Uterus (tissue), 2 donors: ENCODE measurements around the gene TRIM28.

Source experiments
- CTCF ChIP-seq, 4 experiments: fragments of 200-600 bp in 2 of 4; fragments of 450-650 bp in 2 of 4; sonication (generic) in 2 of 4; IDR thresholded peaks; one replicate each; pipeline ENCODE4 v1.5.1; 2016 to 2019; ENCODE audit warnings: antibody characterized with exemption in 4 of 4, mild to moderate bottlenecking in 2 of 4, moderate library complexity in 1 of 4
- POLR2A ChIP-seq, 2 donors: fragments of 450-650 bp; IDR thresholded peaks; one replicate each; pipeline ENCODE4 v1.6.1; 2016; ENCODE audit warnings: antibody characterized with exemption in 2 of 2, mild to moderate bottlenecking in 1 of 2, moderate library complexity in 1 of 2

- TF ChIP-seq CTCF (IDR thresholded peaks at IDR 0.05) (no peak), POLR2A (IDR thresholded peaks at IDR 0.05) (no peak)
Observed at GRCh38 chr19:58555369-58555885, 11.6 kb downstream of the TRIM28 start.
